GM18858 (cell line): ENCODE results near the gene C15orf61.

ENCODE experiments used
- ATAC-seq: cut with Tn5 transposase; IDR thresholded peaks from one replicate; pipeline ENCODE4 v1.9.1; 2021; ENCODE audit not compliant: unreplicated experiment

The C15orf61 gene

GRCh38 chr15:67579164-67579563 lies 58.2 kb downstream of the C15orf61 start:
- ATAC-seq: no peak
